ENCODE data around the gene PCNX2.

Gene PCNX2

DNA sequence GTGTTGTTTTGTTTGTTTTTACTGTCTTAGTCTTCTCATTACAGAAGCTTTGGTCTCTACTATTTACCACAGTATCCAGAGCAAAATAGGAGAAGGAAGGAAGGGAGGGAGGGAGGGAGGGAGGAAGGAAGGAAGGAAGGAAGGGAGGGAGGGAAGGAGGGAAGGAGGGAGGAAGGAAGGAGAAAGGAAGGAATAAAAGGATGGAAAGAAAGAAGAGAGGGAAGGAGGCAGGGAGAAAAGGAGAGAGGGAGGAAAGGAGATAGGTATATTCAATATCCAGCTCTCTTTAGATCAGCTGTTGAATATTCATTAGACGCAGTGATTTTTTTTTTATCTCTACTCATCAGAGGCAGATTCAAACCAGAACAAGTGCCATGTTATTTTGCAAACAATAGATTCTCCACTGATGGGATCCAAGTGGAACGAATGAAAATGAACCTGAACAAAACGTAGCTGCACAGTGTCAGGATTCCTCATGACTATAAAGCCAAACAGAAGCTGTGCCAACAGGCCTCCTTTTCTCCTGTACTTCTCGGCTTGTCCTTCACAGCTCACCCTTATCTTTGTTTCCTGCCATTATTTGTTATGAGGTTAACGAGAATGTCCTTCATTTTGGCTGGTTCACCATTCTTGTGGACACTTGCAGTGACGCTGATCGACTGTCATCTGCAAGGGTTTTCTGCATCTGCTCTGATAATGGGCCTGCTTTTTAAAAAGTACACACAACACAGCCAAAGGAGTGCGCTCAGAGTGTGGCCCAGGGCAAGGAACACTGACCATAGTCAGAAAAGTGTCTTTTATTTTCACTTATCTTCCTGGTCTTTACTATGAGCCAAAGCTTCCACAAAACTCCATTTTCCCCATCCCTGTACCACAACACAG, 352.9 kb downstream of the PCNX2 start:
- TF ChIP-seq, protein P1, sequence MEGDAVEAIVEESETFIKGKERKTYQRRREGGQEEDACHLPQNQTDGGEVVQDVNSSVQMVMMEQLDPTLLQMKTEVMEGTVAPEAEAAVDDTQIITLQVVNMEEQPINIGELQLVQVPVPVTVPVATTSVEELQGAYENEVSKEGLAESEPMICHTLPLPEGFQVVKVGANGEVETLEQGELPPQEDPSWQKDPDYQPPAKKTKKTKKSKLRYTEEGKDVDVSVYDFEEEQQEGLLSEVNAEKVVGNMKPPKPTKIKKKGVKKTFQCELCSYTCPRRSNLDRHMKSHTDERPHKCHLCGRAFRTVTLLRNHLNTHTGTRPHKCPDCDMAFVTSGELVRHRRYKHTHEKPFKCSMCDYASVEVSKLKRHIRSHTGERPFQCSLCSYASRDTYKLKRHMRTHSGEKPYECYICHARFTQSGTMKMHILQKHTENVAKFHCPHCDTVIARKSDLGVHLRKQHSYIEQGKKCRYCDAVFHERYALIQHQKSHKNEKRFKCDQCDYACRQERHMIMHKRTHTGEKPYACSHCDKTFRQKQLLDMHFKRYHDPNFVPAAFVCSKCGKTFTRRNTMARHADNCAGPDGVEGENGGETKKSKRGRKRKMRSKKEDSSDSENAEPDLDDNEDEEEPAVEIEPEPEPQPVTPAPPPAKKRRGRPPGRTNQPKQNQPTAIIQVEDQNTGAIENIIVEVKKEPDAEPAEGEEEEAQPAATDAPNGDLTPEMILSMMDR (IDR thresholded peaks at IDR 0.05; ENCODE audit: insufficient read depth, low read depth, low read length, missing control alignments): no peak
- H3K4me3 ChIP-seq (ENCODE audit: low read length): no peak overlapping the region
- no peak for DNase-seq (ENCODE audit: low read depth)

DNA sequence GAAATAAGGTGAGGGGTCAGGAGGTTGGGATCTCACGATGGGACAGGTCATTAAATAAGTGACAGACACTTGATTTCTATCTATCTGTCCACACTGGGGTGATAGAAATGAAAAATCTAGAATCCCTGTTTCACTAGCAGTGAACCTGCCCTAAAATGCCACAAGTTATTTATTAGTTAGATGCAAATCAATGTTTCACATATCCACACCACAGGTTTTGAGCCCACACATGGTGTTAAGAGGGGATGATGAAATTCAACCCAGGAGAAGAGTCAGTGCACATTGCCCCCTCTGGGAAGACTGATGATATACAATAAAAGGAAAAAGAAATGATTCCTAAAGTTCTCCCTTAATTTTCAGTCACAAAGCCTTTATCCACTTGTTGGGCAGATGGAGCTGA, 355.3 kb downstream of the PCNX2 start:
- TF ChIP-seq, protein P1 (IDR thresholded peaks at IDR 0.05; ENCODE audit: insufficient read depth, low read depth, low read length, missing control alignments): no peak
- H3K4me3 ChIP-seq (ENCODE audit: low read length): no peak overlapping the region
- DNase-seq (ENCODE audit: low read depth): no peak

DNA sequence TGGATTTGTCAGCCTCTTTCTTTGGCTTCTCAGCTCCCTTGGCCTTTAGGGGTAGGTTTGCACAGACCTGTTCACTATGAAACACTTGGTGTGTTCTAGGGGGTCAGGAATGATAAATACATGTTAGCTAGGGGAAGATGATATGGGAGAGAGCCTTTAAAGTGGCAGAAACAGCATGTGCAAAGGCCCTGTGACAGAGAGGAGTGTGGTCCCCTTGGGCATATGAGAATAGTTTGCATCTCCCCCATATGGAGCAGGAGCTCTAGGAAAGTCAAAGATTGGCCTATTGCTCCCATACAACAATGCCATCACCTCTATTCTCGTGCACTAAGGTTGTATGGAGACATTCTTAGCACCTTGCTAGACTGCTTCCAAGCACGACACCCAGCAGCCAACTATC, 355.8 kb downstream of the PCNX2 start:
- TF ChIP-seq, protein P1 (IDR thresholded peaks at IDR 0.05; ENCODE audit: insufficient read depth, low read depth, low read length, missing control alignments): no peak
- no peak overlapping the region for H3K4me3 ChIP-seq (ENCODE audit: low read length)
- DNase-seq (ENCODE audit: low read depth): no peak

DNA sequence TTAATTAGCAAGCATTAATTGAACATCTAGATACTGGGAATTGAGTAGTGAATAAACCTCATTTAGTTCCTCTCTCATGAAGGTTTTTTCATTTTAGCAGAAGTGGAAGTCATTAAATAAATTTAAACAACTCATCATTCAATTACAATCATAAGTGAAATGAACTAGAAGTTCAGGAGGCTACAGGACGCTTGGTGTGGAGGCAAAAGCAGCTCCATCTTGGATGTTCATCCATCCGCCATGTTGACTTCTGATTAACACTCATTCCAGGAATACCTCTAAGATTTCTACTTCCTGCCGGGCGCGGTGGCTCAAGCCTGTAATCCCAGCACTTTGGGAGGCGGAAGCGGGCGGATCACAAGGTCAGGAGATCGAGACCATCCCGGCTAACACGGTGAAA, 356.6 kb downstream of the PCNX2 start:
- no peak for DNase-seq (ENCODE audit: low read depth)
- H3K4me3 ChIP-seq (ENCODE audit: low read length): no peak overlapping the region
- TF ChIP-seq, protein P1 (IDR thresholded peaks at IDR 0.05; ENCODE audit: insufficient read depth, low read depth, low read length, missing control alignments): no peak

DNA sequence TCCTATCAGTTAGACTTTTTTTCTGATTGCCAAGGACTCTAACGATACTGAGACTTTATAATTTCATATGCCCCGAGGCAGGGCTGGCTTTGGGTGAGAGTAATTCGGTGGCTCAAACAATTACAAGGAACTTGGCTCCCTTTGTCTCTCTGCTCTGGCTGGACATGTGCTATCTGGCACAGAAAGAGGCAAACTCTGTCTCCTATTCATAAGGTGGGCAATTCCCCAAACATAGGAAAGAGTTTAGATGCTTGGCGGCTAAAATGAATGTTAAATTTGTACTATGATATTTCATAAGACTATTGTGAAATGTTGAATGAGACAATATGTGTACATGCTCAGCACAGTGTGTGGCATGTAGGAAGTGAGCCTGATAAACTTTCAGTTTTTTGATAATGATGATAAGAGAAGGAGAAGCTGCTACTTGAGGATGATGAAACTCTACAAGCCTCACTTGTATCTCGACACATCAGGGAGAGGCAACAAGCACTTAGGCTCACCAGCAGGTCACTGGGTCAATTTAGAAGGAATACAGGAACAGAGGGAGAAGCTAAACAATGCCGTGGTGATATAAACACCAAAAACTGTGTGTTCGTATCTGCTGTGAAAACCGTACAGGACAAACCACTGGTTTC, 357.7 kb downstream of the PCNX2 start:
- H3K4me3 ChIP-seq (ENCODE audit: low read length): no peak overlapping the region
- TF ChIP-seq, protein P1 (IDR thresholded peaks at IDR 0.05; ENCODE audit: insufficient read depth, low read depth, low read length, missing control alignments): no peak
- DNase-seq (ENCODE audit: low read depth): peak; percentile 33

DNA sequence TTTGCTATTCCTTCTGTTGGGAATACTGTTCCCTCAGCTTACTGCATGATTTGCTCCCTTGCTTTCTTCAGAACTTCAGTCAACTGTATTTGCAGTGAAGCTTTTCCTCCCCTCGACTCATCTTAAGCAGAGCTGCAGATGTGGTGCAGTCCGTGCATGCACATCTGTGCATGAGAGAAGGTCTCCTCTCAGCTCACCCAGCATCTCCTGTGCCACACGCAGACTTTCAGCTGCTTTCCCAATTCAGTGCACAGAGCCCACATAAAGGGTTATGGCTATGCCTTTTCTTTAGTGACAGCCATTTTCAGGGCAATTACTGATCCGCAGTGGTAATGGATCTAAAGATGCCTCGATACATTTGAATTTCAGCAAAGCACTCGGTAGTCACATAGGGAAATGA, 358.6 kb downstream of the PCNX2 start:
- H3K4me3 ChIP-seq (ENCODE audit: low read length): no peak overlapping the region
- DNase-seq (ENCODE audit: low read depth): no peak
- TF ChIP-seq, protein P1 (IDR thresholded peaks at IDR 0.05; ENCODE audit: insufficient read depth, low read depth, low read length, missing control alignments): no peak

All from epithelial cell of esophagus (primary cell).